AG04449 (cell line): ENCODE data around the gene C6orf120.
"Not testable (repeated sequence)": the region's sequence is repeated elsewhere in the genome, so short reads cannot be mapped to it uniquely, and the experiment has no call there.

ENCODE experiments used
- CTCF ChIA-PET: fragments of 350-600 bp; formaldehyde crosslinking; extraction: SDS; loops from one replicate; lab custom pipeline; 2021; ENCODE audit warnings: antibody characterized with exemption; lab: Yijun Ruan, JAX
- POLR2A ChIA-PET: fragments of 400-600, 350-600 bp; formaldehyde crosslinking; extraction: SDS; loops from one replicate; lab custom pipeline; 2020; ENCODE audit warnings: antibody characterized with exemption, inconsistent platforms; lab: Yijun Ruan, JAX
- DNase-seq: peaks from one replicate; pipeline ENCODE4 v3.0.0-alpha.2; 2010; ENCODE audit warnings: low read depth, low spot score
- H3K4me3 ChIP-seq: 2 replicates; pipeline ENCODE4 v1.5.1; 2011; ENCODE audit warnings: low read depth, mild to moderate bottlenecking, control low read depth, low read length
- CTCF ChIP-seq: IDR thresholded peaks from one replicate; pipeline ENCODE4 v1.5.1; 2011; ENCODE audit warnings: mild to moderate bottlenecking, moderate library complexity, low read length, control low read depth, inconsistent platforms; ENCODE audit not compliant: insufficient read depth; ENCODE audit errors: missing control alignments

Gene C6orf120

GRCh38 chr6:169689287-169689686 lies 12.6 kb upstream of the C6orf120 start:
- POLR2A ChIA-PET, result no interaction called here

GRCh38 chr6:169691260-169691659 lies 10.7 kb upstream of the C6orf120 start:
- POLR2A ChIA-PET, result no interaction called here
- TF ChIP-seq CTCF, result no peak
- DNase-seq, result no peak
- CTCF ChIA-PET, result no interaction called here
- no peak overlapping the region for H3K4me3 ChIP-seq

More at GRCh38 chr6:169689287-169689686, 12.6 kb upstream of the C6orf120 start:
- CTCF ChIA-PET, result interaction anchor here (1.2 kb wide), 1 partner anchor 9 kb away, joined by 3 read pairs; no protein-coding TSS in a partner anchor
- DNase-seq, result no peak
- no peak for TF ChIP-seq CTCF
- no peak overlapping the region for H3K4me3 ChIP-seq

GRCh38 chr6:169692516-169692915 lies 9.4 kb upstream of the C6orf120 start:
- no peak overlapping the region for H3K4me3 ChIP-seq
- no peak for TF ChIP-seq CTCF
- DNase-seq, result no peak
- CTCF ChIA-PET, result interaction anchor here (1.2 kb wide), 1 partner anchor 14 kb away, joined by 4 read pairs; no protein-coding TSS in a partner anchor
- POLR2A ChIA-PET, result interaction anchor here (0.9 kb wide), 1 partner anchor 10 kb away, joined by 3 read pairs; the partner anchor contains the start of genes C6orf120 and WDR27

GRCh38 chr6:169695131-169695530 lies 6.8 kb upstream of the C6orf120 start:
- ChIA-PET POLR2A (no interaction called here), CTCF (no interaction called here)
- TF ChIP-seq CTCF, result no peak
- no peak overlapping the region for H3K4me3 ChIP-seq
- DNase-seq, result no peak

GRCh38 chr6:169697115-169697514 lies 4.8 kb upstream of the C6orf120 start:
- CTCF ChIA-PET, DNase-seq, H3K4me3 ChIP-seq, POLR2A ChIA-PET: not testable (repeated sequence)
- TF ChIP-seq CTCF, result peak; percentile 19

- no peak for DNase-seq
- peak overlapping the region; percentile 83 for H3K4me3 ChIP-seq
- CTCF ChIA-PET, result no interaction called here
- TF ChIP-seq CTCF, result no peak
- POLR2A ChIA-PET, result no interaction called here
Observed at GRCh38 chr6:169700296-169700695, 1.6 kb upstream of the C6orf120 start.
